ENCODE results near the gene ADAMTSL2. TPM values are rescaled to one million over a fixed set of nuclear protein-coding genes. Genes with fewer than 3 reads are reported as not detected.

Gene ADAMTSL2
- total and polyA plus RNA-seq, 8 donors = 1.3 to 20.6 (median 2.6) TPM; not detected in 2

DNA sequence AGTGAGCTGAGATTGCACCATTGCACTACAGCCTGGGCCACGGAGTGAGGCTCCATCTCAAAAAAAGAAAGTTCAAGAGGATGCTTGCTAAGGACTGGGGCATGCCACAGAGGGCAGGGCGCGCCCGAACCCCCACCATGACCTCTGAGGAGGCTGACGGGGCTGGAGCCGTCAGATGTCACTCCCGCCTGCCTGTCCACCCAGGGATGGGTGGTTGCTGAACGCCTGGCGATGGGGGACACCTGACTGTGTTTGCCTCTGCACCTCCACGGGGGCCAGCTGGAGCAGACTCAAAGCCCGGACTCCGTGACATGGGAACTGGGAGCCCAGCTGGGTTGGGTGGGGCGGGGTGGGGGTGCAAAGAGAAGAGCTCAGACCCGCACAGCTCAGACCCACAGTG, 31.9 kb downstream of the ADAMTSL2 start:
- Histone ChIP-seq H3K9me3 (no peaks in the 10 kb centered on the region), H3K4me1 (peaks cover 6 to 17% (median 12%) of the 10 kb centered on the region in 4 donors), H3K27ac (no peak overlapping the region), H3K36me3 (no peaks in the 10 kb centered on the region), H3K4me3 (no peak overlapping the region), H3K27me3 (peaks cover 0 to 8% (median 0%) of the 10 kb centered on the region in 3 donors)
- TF ChIP-seq CTCF (IDR thresholded peaks at IDR 0.05) (no peak), EP300 (IDR thresholded peaks at IDR 0.05) (no peak), POLR2A (IDR thresholded peaks at IDR 0.05) (no peak), POLR2AphosphoS5 (IDR thresholded peaks at IDR 0.05) (no peak)
- no peak for DNase-seq
- WGBS, 5 donors = 78 to 87% (median 80%) methylated on average over 1 to 14 of the region's 14 CpGs
- intact Hi-C loops (cut with DNase I; ENCODE audit: low total_unique reads) = no loop called here

GRCh38 chr9:133566817-133567216, 32.3 kb downstream of the ADAMTSL2 start:
- Histone ChIP-seq H3K27me3 (peaks cover 0 to 3% (median 0%) of the 10 kb centered on the region in 3 donors), H3K9me3 (no peaks in the 10 kb centered on the region), H3K4me3 (no peak overlapping the region), H3K36me3 (no peaks in the 10 kb centered on the region), H3K27ac (no peak overlapping the region), H3K4me1 (peaks cover 6 to 17% (median 12%) of the 10 kb centered on the region in 4 donors)
- TF ChIP-seq CTCF (IDR thresholded peaks at IDR 0.05) = no peak
- no peak for TF ChIP-seq EP300 (IDR thresholded peaks at IDR 0.05)
- TF ChIP-seq POLR2A (IDR thresholded peaks at IDR 0.05) = no peak
- no peak for TF ChIP-seq POLR2AphosphoS5 (IDR thresholded peaks at IDR 0.05)
- no peak for DNase-seq
- WGBS, 5 donors = 83 to 97% (median 90%) methylated on average over 11 to 17 of the region's 17 CpGs
- intact Hi-C loops (cut with DNase I; ENCODE audit: low total_unique reads) = no loop called here

GRCh38 chr9:133568186-133568585, 33.7 kb downstream of the ADAMTSL2 start:
- H3K4me1 ChIP-seq = peaks cover 12 to 26% (median 17%) of the 10 kb centered on the region in 4 donors
- no peak overlapping the region for H3K27ac ChIP-seq
- no peaks in the 10 kb centered on the region for H3K36me3 ChIP-seq
- intact Hi-C loops (cut with DNase I; ENCODE audit: low total_unique reads) = no loop called here
- no peak for DNase-seq
- WGBS, 5 donors = 82 to 94% (median 89%) methylated on average over 32 to 33 of the region's 33 CpGs
- no peak for TF ChIP-seq POLR2AphosphoS5 (IDR thresholded peaks at IDR 0.05)
- H3K9me3 ChIP-seq = no peaks in the 10 kb centered on the region
- no peak overlapping the region for H3K4me3 ChIP-seq
- H3K27me3 ChIP-seq = no peaks in the 10 kb centered on the region

- DNase-seq = no peak
- intact Hi-C loops (cut with DNase I; ENCODE audit: low total_unique reads) = no loop called here
- H3K9me3 ChIP-seq = no peaks in the 10 kb centered on the region
- H3K36me3 ChIP-seq = no peaks in the 10 kb centered on the region
- no peak overlapping the region for H3K4me3 ChIP-seq
- no peak overlapping the region for H3K27ac ChIP-seq
- H3K27me3 ChIP-seq = peaks cover 0 to 8% (median 0%) of the 10 kb centered on the region in 3 donors
- H3K4me1 ChIP-seq = peaks cover 9 to 25% (median 15%) of the 10 kb centered on the region in 4 donors
- 83 to 85% (median 84%) methylated on average over 14 of the region's 14 CpGs for WGBS, 5 donors
- TF ChIP-seq EP300 (IDR thresholded peaks at IDR 0.05) (no peak), POLR2AphosphoS5 (IDR thresholded peaks at IDR 0.05) (no peak), POLR2A (IDR thresholded peaks at IDR 0.05) (no peak), CTCF (IDR thresholded peaks at IDR 0.05) (no peak)
These were observed 34.7 kb downstream of the ADAMTSL2 start for GRCh38 chr9:133569121-133569785.
